Heart right ventricle (tissue), 16 donors: ENCODE data around the gene MTFR1L. TPM values are rescaled to one million over a fixed set of nuclear protein-coding genes. Genes with fewer than 3 reads are reported as not detected.

ENCODE experiments used
- ATAC-seq, 8 donors: fragments of 200-7000 bp; cut with Tn5 transposase; one replicate each; pipeline ENCODE4 v1.9.1; 2020; ENCODE audit warnings: mild to moderate bottlenecking in 8 of 8, moderate library complexity in 8 of 8, moderate number of reproducible peaks in 1 of 8
- DNase-seq, 2 donors: peaks; one replicate each; pipeline ENCODE4 v3.0.0-alpha.2; 2020
- H3K27ac ChIP-seq, 10 donors: fragments of 200-600 bp; sonication (generic) in 2 of 10; one replicate each; pipeline versions ENCODE4 v1.5.0 to v1.8.0; 2020 to 2022; ENCODE audit warnings: mild to moderate bottlenecking in 3 of 10
- H3K27me3 ChIP-seq, 7 donors: fragments of 200-600 bp; one replicate each; pipeline ENCODE4 v1.8.0; 2021 to 2022; ENCODE audit warnings: mild to moderate bottlenecking in 2 of 7
- H3K36me3 ChIP-seq, 9 donors: fragments of 200-600 bp; sonication (generic) in 1 of 9; one replicate each; pipeline versions ENCODE4 v1.5.0 to v1.8.0; 2020 to 2022; ENCODE audit warnings: mild to moderate bottlenecking in 2 of 9
- H3K4me1 ChIP-seq, 9 donors: fragments of 200-600 bp; sonication (generic) in 1 of 9; one replicate each; pipeline versions ENCODE4 v1.5.0 to v1.8.0; 2020 to 2022; ENCODE audit warnings: mild to moderate bottlenecking in 4 of 9
- H3K4me3 ChIP-seq, 10 donors: fragments of 200-600 bp; sonication (generic) in 2 of 10; one replicate each; pipeline versions ENCODE4 v1.5.0 to v1.8.0; 2020 to 2022; ENCODE audit warnings: mild to moderate bottlenecking in 7 of 10, moderate library complexity in 2 of 10
- H3K9me3 ChIP-seq, 11 donors: fragments of 200-600 bp in 10 of 11; sonication (generic) in 2 of 11; one replicate each; pipeline versions ENCODE4 v1.5.0 to v1.8.0; 2013 to 2022; ENCODE audit warnings: mild to moderate bottlenecking in 2 of 11, control low read depth in 1 of 11, moderate library complexity in 1 of 11
- CTCF ChIP-seq, 9 donors: fragments of 200-600 bp; sonication (generic) in 2 of 9; IDR thresholded peaks; one replicate each; pipeline versions ENCODE4 v1.5.0 to v1.8.0; 2021 to 2022; ENCODE audit warnings: antibody characterized with exemption in 9 of 9, mild to moderate bottlenecking in 5 of 9, moderate library complexity in 1 of 9
- WGBS, 2 donors: extraction: QIAGEN DNeasy Blood & Tissue Kit; methylation state at CpG; one replicate each; pipeline ENCODE4 v1.1.7; 2013; ENCODE audit warnings: inconsistent platforms in 1 of 2; 5-methylcytosine and 5-hydroxymethylcytosine counted together
- intact Hi-C, 10 donors: fragments of 100-400 bp; cut with DNase I; formaldehyde crosslinking; loops; one replicate each; pipeline versions ENCODE4 v1.11.1 to v1.14.2; 2022
- polyA plus RNA-seq, 2 donors: library from polyadenylated mRNA; stranded (reverse); fragments of 200-250 nt; gene quantifications; one replicate each; pipeline ENCODE4 v1.2.3, GENCODE V29; 2013
- total RNA-seq, 10 donors: library from RNA; stranded (reverse); fragmentation: NEBNext Ultra II Directional in 3 of 10; extraction: Animal tissue kit (Norgen Biotek cat#: 25700) in 3 of 10; gene quantifications; one replicate each; pipeline versions ENCODE4 v1.2.1 to v1.2.4, GENCODE V29; 2021 to 2023
- donor health status: Arrhythmogenic right ventricular cardiomyopathy.
- donor health status: ischemic (EF 13 %, LVEDD 7.1; RV severe dilation, severe dysfunction).
- donor health status: healthy with polysubstance abuse.
- donor health status: DM: no; HTN: yes; CAD: no.
- donor health status: DM: no; HTN: no; CAD: no.
- donor health status: ischemic (EF 25% LVEDD 6.9; RV normal size, moderate dysfunction).
- donor health status: ischemic (EF 25% LVEDD 5.7; RV mildly dilated, moderate dysfunction).
- donor health status: healthy.
- donor health status: DM: yes; HTN: yes; CAD: no.
- donor health status: Ischemic cardiomyopathy.
- donor health status: ischemic (EF 35%, LVEDD 5.7; RV mildly dilated, moderate dysfunction).
- donor health status: nonischemic (EF 11% LVEDD 7.7; RV severe dilation, severe dysfunction).
- donor health status: DM: yes; HTN: yes; CAD: no.
- donor health status: PGD.
- donor health status: ischemic (EF 29% LVEDD 5.4; RV normal size, mild dysfunction).
- donor health status: nonischemic (EF 23%, LVEDD 6.1; RV moderate dilation, normal function).

MTFR1L gene
- total and polyA plus RNA-seq, 12 donors = 91.1 to 264 (median 223) TPM

- intact Hi-C loops = no loop called here
- H3K9me3 ChIP-seq = no peaks in the 10 kb centered on the region
- no peak for TF ChIP-seq CTCF (IDR thresholded peaks at IDR 0.05)
- no peak overlapping the region for H3K4me3 ChIP-seq
- DNase-seq (no peak), ATAC-seq (no peak)
- H3K27ac ChIP-seq = peak overlapping the region in 1 of 10 donors; percentile 3
- peaks cover 0 to 91% (median 72%) of the 10 kb centered on the region in 9 donors for H3K36me3 ChIP-seq
- H3K27me3 ChIP-seq = no peaks in the 10 kb centered on the region
- 38 to 42% methylated on average over 5 of the region's 5 CpGs for WGBS, 2 donors
- peaks cover 0 to 23% (median 12%) of the 10 kb centered on the region in 9 donors for H3K4me1 ChIP-seq
These were observed 11.9 kb downstream of the MTFR1L start for GRCh38 chr1:25831569-25832196.

GRCh38 chr1:25832336-25833037, 12.7 kb downstream of the MTFR1L start:
- intact Hi-C loops = no loop called here
- Histone ChIP-seq H3K27me3 (no peaks in the 10 kb centered on the region), H3K36me3 (peaks cover 0 to 83% (median 64%) of the 10 kb centered on the region in 9 donors), H3K9me3 (no peaks in the 10 kb centered on the region), H3K4me1 (peaks cover 0 to 26% (median 13%) of the 10 kb centered on the region in 9 donors), H3K4me3 (no peak overlapping the region), H3K27ac (no peak overlapping the region)
- no peak for TF ChIP-seq CTCF (IDR thresholded peaks at IDR 0.05)
- ATAC-seq (no peak), DNase-seq (no peak)
- WGBS, 2 donors = 66 to 80% methylated on average over 6 of the region's 6 CpGs

- H3K4me1 ChIP-seq = peaks cover 0 to 26% (median 13%) of the 10 kb centered on the region in 9 donors
- ATAC-seq (no peak), DNase-seq (no peak)
- 97% methylated on average over 5 of the region's 5 CpGs for WGBS, 2 donors
- peaks cover 0 to 76% (median 57%) of the 10 kb centered on the region in 9 donors for H3K36me3 ChIP-seq
- no peak for TF ChIP-seq CTCF (IDR thresholded peaks at IDR 0.05)
- no peaks in the 10 kb centered on the region for H3K9me3 ChIP-seq
- intact Hi-C loops = no loop called here
- no peak overlapping the region for H3K27ac ChIP-seq
- H3K27me3 ChIP-seq = no peaks in the 10 kb centered on the region
- no peak overlapping the region for H3K4me3 ChIP-seq
These were observed 13.4 kb downstream of the MTFR1L start for GRCh38 chr1:25833158-25833557.

GRCh38 chr1:25834894-25835293, 15.1 kb downstream of the MTFR1L start:
- ATAC-seq (no peak), DNase-seq (no peak)
- Histone ChIP-seq H3K4me3 (no peak overlapping the region), H3K36me3 (peaks cover 0 to 58% (median 40%) of the 10 kb centered on the region in 9 donors), H3K4me1 (peaks cover 0 to 16% (median 8%) of the 10 kb centered on the region in 9 donors), H3K9me3 (no peaks in the 10 kb centered on the region), H3K27ac (no peak overlapping the region), H3K27me3 (no peaks in the 10 kb centered on the region)
- TF ChIP-seq CTCF (IDR thresholded peaks at IDR 0.05) = no peak
- intact Hi-C loops = no loop called here
- WGBS, 2 donors = 63 to 68% methylated on average over 3 of the region's 3 CpGs
